ENCODE results near the gene FAM83G.

Gene FAM83G

DNA sequence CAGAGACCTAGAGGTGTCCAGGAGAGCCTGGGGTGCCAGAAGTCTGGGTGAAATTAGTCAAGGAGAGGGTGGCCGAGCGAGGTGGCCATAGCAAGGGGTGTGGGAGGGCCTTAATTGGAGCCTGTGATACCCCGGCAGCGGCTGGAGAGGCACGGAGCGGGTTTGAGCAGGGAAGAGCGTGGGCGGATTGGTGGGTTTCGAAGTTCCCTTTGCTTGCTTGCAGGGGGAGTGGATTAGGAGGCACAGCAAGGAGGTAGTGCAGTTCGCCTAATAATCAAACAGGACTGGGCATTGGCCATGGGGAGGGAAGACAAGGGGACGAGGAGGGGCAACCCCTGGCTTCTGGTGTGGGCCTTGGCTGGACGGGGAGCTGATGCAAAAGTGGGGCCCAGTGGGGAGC is 5.4 kb upstream of the FAM83G start:
- DNase-seq = no peak

DNA sequence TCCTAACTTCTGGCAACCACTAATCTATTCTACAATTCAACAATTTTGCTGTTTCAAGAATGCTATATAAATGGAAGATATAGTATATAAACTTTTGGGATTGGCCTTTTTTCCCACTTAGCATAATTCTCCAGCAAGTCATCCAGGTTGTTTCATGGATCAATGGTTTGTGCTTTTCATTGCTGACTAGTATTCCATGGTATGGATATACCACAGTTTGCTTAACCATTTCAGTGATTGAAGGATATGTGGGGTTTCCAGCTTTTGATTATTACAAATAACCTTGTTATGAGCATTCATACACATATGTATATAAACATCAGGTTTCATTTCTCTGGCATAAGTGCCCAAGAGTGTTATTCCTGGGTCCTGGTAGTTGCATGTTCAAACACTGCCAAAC is 2.1 kb upstream of the FAM83G start:
- DNase-seq = no peak

DNA sequence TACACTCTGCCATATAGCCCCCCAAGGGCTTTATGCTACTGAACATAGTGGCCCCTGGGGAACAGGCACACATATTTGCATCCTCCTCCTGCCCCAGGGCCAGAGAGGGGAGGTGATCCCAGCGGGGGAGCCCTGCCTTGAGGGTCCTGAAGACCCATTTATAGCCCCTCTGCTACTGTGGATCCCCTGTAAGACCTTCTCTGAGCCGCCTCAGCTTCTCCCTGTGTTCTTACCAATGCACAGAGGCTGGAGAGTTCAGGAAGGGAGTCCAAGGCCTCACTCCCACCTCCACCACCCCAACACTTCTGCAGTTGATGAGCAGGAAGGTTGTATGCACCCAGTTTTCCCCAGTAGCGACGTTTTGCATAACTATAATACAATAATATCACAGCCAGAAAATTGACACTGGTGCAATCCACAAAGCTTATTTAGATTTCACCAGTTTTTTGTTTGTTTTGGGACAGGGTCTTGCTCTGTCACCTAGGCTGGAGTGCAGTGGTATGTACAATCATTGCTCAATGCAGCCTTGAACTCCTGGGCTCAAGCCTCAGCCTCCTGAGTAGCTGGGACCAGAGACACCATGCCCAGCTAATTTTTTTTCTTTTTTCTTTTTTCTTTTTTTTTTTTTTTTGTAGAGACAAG is 1.3 kb upstream of the FAM83G start:
- DNase-seq = no peak

- no peak for DNase-seq
Observed at GRCh38 chr17:19005137-19005773, 691 bp upstream of the FAM83G start.

DNA sequence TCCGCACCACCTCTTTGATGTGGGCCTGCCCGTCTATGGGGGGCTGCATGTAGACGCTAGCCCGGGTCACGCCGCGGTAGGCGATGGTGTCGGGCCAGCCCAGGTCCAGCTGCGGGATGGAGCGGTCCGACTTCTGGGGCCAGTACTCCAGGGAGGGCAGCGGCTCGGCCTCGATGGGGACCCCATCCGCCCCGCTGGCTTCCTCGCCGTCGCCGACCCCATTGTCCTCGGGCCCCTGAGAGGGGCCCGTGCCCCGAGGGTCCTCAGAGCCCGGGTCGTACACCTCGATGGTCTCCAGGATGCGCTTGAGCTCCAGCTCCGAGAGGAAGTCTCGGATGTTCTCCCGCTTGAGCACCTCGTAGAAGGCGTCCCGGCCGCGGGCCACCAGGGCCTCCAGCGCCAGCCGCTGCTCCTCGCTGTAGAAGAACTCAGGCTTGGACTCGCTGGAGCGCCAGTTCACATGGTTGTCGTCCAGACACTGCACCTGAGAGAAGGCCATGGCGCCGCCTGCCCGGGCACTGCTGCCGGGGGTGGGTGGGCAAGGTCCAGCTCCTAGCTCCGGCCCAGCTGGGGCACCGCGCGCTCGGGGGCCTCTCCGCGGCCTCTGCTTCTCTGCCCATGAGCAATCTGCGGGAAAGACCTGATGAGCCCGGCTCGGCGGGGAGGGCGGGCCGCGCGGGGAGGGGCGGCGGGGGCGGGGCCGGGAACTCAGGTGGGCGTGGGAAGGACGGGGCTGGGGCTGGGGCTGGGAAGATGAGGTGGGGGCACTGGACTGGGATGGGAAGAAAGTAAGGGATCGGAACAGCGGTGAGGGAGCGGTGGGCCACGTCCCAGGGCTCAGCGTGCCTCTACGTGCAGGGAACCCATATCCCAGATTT is 782 bp downstream of the FAM83G start:
- no peak for DNase-seq

- no peak for DNase-seq
Observed at GRCh38 chr17:19002805-19003542, 1.6 kb downstream of the FAM83G start.

DNA sequence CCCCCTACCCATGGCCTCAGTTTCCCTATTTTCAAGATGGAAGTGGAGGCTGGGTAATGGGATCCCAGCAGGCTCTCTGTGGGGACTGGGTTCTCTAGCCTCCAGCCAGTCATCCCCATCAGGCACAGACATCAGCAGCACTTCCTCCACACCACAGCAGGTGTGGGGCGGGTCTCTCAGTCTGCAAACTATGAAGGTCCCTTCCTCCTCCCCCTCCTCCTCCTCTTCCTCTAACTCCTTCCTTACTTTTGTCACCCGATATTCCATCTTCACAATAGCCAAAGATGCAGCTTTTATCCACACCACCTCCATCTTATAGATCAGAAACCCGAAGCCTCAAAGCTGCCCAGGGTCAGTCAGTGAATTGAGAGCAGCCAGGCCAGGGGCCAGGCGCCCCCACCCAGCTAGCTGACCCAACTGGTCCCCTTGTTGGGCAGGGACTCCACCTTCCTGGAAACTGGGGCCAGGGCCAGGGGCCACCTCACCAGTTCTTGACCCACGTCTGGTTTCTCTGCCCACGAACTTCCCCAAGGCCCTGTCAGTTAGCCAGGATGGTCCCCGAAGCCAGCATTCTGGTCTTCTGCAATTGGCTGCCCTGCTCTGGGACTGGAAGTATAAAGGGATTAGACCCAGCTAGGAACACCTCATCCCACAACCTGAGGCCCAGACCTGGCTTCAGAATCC is 2.5 kb downstream of the FAM83G start:
- DNase-seq = no peak

- no peak for DNase-seq
Observed at GRCh38 chr17:19000531-19001325, 3.8 kb downstream of the FAM83G start.

GRCh38 chr17:18999911-19000310 is 4.7 kb downstream of the FAM83G start:
- no peak for DNase-seq

GRCh38 chr17:18999394-18999793 is 5.2 kb downstream of the FAM83G start:
- no peak for DNase-seq

DNA sequence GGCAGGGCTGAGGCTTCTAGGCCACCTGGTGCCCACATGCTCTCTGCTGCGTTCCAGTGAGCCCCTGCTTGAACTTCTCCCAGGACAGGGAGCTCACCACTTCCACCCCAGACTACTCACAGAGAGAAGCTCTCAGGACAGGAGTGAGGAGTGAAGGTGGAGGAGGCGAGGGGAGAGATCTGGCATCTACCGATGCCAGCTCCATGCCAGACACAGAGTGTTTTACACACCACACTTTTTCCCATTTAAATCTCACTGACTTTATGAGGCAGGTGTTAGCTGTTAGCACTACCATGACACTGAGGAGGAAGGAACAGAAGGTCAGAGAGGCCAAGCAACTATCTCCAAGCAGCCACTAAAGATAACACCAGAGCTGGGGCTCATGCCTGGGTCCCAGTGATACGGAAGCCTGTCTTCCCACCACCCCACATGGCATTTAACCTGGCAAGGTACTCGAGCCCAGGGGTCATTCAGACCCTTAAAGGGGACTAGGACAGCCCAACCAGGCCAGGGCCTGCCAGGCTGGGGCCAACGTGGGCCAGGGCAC is 6.8 kb downstream of the FAM83G start:
- no peak for DNase-seq

DNA sequence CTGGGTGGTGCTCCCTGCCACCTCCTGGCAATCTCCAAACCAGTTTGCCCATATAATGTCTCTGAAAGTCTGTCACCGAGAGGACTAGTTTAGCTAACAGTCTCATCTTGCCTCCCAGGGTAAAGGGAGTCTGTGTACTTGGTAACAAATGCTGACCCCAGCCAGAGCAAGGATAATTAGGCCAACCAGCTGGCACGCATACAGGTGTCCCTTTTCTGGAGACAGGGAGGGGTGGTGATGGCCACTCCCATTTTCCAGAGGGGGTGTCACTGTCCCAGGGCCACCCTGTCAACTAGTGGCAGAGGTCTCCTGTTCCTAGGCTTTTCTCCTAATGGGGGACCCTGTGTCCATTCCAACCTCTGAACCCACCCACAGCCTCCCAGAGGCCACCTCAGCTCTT is 8.1 kb downstream of the FAM83G start:
- DNase-seq = no peak

- DNase-seq = no peak
Observed at GRCh38 chr17:18995220-18995619, 9.3 kb downstream of the FAM83G start.

GRCh38 chr17:18994631-18995030 is 9.9 kb downstream of the FAM83G start:
- no peak for DNase-seq

DNA sequence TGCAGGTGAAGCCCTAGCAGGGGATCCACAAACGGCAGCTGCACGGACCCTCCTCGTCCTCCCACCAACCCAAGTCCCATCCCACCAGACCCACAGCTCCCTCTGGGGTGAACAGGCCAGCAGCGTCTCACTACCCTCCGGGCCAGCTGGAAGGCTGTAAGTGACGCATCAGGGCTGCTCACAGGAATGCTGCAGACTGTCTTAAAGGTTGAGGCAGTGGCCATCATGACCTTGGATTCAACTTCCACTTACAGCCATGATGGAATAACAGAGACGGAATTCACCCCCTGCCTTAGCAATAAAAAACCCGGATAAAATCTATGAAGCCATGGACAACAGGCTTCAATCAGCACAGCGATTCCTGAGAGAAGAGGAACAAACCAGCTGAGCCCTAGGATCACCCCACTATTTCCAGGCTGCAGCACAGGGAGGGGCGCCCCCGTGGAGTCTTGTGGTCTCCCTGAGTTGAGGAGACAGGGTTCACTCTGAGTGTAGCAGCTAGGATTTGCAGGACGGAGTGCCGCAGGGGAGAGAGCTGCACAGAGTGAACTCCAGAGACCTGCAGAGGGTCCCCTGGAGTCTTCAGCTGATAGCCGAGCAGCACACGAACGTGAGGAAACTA is 10.5 kb downstream of the FAM83G start:
- no peak for DNase-seq

- no peak for DNase-seq
Observed at GRCh38 chr17:18992454-18993130, 12.0 kb downstream of the FAM83G start.

DNA sequence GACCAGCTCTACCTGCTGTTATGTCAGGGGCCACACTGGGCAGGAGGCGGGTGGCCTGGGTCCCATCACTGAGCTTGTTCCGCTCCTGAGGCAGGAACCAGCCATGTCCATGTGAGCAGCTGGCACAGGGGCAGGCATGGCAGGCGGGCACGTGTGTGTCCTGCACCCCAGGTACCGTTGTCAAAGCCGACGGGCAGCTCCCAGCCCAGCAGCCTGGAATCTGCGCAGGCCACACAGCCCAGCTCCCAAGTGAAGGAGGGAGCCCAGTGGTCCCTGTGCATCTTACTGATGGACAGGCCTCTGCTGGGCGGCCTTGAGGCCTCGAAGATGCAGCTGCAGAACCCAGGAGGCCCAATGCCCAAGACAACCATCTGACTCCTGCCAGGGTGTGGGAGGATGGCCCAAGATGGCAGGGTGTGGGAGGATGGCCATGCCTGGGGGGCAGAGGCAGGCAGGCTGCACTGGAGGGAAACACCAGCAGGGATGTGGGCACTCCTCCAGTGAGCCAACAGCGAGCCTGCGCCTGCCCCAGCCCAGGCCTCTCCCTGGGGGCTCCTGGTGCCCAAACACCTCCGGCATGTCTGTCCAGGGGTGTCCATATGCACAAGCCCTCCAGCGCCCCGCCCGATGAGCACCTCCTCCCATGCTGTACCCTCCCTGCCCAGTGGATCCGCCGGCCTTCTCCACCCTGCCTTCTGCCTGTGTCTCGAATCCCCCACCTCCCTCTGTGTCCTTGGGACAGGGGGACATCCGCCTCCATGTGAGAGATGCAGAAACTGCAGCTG is 12.8 kb downstream of the FAM83G start:
- DNase-seq = no peak

DNA sequence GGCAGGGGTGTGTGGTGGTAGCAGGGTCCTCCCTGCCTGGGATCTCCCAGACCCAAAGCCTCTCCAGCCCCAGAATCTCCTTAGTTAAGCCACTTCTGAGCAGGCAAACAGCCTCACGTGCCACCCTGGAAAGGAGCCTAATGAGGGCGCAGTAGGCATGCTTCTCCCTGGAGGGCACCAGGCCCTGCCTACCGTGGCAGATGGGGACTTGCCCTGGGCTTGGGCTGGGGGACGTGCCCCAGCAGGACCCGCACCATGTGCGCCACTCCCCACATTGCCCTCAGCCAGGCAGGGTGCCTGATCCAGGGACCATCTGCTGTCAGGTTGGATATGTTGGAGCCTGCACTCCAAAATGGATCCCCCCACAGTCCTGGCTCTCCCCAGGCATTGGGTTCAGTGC is 14.2 kb downstream of the FAM83G start:
- no peak for DNase-seq

- no peak for DNase-seq
Observed at GRCh38 chr17:18988546-18989173, 15.9 kb downstream of the FAM83G start.
